Fibroblast of skin of right quadriceps (primary cell): ENCODE results near the gene IQSEC3.
A peak's percentile ranks its signal among the peaks of the same experiment; 100 is the strongest.

Source experiments
- DNase-seq: peaks from one replicate; pipeline ENCODE4 v3.0.0-alpha.2; 2013

IQSEC3 gene

DNA sequence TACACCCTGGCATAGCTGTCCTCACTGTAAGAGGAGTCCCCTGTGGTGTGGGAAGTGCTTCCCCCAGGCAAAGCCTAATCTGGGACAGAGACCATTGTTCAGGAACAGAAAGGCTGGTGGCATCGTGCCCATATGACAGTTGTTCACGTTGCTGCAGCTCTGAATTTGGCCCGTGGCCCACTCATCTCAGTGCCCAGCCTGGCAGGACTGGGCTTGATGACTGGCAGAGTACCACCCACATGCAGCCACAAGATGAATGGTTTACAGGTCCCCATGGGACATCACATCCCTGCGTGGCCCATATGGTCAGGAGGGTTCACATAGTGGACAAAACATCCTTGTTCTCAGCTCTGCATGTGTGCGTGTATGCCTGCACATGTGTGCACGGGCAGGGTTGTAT is 17.5 kb downstream of the IQSEC3 start:
- no peak for DNase-seq

DNA sequence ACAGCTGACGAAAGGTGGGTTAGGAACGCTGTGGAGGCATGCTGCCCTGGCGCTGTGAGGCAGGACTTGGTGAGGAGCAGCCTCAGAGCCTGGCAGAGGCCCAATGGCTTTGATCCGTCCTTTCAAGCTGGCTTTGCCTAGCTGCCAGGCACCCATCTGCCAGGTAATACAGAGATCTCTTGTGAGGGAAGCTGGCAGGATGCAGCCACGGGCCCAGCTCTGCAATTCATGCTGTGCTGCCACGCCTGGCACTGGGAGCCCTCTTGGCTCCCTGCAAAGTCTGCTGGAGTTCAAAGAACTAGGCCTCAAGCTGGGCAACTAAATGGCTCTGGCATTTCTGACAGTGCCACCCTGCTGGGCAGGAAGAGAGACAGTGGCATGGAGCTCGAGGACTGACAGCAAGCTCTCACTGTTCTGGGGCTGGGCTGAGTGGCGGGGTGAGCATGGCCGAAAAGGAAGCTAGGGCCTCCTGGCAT is 18.7 kb downstream of the IQSEC3 start:
- no peak for DNase-seq

DNA sequence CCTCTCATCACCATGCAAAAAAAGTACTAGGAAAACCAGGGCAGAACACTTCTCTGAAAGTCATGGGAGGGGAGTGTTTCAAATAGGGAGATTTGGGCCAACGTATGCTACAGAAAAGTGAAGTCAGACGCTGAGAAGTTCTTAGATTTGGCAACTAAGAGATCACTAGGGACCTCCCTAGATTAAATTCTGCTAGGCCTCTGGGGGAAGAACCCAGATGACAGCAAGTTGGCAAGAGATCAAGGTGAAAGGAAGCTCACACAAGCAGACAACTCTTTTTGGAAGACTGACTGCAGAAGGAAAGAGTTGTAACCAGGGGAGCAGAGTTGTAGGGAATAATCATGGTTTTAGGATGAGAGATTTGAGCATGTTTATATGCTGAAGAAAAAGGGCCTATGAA is 20.7 kb downstream of the IQSEC3 start:
- DNase-seq, result no peak

- DNase-seq, result no peak
Measured at GRCh38 chr12:87856-88255, 21.3 kb downstream of the IQSEC3 start.

DNA sequence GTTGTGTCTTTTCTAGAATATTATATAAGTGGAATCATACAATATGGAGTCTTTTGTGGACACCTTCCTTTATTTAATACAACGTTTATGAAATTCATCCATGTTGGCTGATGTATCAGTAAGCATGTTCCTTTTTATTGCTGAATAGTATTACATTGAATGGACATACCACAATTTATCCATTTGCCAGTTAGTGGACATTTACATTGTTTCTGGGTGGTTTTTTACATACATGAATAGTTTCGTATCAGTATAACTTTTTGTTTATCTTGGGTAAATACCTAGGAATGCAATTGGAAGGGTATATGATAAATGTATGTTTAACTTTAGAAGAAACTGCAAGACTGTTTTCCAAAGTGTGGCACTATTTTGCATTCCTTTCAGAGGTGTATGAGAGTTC is 23.1 kb downstream of the IQSEC3 start:
- DNase-seq, result no peak

DNA sequence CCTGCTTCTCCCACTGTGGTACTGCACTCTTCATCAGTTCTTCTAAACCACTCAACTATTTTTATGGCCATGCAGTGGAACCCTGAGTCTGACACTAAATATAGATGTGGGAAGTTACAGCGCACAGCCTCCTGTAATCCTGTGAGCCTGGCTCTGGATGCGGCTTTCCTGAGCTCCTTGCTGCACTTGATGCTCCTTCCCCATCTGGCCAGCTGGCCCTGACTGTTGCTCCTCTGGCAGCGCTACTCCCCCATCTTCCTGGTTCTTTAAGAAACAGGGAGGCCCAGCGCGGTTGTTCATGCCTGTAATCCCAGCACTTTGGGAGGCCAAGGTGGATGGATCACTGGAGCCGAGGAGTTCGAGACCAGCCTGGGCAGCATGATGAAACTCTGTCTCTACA is 24.6 kb downstream of the IQSEC3 start:
- no peak for DNase-seq

DNA sequence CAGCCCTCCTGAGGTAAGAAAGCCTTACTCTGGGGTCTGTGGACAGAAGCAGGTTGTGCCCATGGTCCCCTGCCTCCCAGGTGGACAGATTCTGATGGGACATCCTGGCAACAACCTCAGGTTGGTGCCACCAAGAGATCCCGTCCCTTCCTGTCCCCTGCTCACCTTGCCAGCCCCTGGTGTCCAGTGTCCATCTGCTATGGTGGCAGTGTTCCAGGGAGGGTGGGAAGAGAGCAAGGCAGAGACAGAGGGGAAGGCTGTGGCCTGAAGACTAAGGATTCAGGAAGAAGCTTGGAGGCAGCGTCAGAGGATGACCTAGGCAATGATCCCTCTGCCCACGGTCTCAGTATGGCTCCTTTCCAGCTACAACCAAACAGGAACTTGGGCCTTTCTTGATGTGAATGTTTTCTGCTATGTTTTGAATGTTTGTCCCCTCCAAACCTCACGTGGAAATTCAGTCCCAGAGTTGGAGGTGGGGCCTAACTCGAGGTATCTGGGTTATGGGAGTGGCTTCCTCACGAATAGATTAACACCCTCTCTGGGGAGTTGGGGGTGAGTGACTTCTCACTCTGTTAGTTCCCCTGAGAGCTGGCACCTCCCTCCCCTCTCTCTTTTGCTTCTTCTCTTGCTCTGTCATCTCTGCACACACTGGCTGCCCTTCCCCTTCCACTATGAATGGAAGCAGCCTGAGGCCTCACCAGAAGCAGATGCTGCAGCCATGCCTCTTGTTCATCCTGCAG is 26.9 kb downstream of the IQSEC3 start:
- no peak for DNase-seq

- DNase-seq, result no peak
Measured at GRCh38 chr12:96543-96942, 30.0 kb downstream of the IQSEC3 start.

DNA sequence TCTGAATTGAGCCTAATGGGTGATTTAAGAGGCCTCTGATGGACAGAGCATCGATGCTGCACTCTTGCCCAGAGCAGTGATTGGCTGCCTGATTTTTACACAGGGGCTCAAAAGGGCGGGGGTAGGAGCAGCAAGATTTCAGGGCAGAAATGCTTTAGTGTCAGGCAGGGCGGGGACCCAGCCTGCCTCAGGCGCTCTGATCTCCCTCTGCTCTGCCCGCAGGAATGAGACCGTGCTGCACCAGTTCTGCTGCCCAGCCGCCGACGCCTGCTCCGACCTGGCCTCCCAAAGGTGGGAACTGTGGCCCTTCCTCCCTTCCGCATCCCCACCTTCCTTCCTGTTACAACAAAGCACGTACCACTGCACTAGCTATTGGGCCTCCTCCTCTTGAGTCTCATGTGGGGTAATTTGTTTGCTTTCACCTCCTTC is 32.4 kb downstream of the IQSEC3 start:
- no peak for DNase-seq

GRCh38 chr12:99605-100004 is 33.0 kb downstream of the IQSEC3 start:
- DNase-seq, result peak; percentile 7

DNA sequence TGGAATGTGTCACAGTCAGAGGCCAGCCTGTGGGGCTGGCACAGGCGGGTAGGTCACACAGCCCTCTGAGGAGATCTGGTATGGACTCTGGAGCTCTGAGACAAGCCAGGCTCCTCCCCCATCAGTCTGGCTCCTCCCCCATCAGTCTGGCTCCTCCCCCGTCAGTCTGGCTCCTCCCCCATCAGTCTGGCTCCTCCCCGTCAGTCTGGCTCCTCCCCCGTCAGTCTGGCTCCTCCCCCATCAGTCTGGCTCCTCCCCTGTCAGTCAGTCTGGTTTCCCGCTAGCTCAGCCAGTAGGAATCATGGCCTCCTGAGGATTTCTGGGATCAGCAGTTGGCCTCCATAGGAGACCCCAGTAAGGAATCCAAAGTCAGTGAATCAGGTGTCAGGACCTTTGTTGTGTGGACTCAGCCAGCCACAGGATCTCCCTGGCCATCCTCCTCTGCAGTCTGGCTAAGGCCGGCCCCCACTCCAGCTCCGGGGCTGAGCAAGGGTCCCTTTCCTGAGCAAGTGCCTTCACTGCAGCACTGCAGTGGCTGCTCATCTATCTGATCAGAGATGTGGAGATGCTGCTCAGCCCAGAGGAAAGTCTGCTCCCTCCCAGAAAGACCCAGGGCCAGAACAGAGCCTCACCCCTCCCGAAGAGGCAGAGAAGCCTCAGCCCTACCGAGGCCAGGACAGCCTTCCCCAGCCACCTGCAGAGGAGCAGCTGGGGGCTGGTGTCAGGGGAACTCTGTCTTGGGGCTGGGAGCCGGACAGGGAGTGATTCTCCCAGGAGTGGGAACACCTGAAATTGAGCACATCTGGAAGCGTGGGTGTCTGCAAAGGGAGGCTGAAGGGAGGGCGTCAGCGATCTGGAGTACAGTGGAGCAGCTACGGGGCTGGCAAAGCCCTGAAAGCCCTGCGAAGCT is 35.7 kb downstream of the IQSEC3 start:
- no peak for DNase-seq

GRCh38 chr12:102879-103168 is 36.3 kb downstream of the IQSEC3 start:
- no peak for DNase-seq

DNA sequence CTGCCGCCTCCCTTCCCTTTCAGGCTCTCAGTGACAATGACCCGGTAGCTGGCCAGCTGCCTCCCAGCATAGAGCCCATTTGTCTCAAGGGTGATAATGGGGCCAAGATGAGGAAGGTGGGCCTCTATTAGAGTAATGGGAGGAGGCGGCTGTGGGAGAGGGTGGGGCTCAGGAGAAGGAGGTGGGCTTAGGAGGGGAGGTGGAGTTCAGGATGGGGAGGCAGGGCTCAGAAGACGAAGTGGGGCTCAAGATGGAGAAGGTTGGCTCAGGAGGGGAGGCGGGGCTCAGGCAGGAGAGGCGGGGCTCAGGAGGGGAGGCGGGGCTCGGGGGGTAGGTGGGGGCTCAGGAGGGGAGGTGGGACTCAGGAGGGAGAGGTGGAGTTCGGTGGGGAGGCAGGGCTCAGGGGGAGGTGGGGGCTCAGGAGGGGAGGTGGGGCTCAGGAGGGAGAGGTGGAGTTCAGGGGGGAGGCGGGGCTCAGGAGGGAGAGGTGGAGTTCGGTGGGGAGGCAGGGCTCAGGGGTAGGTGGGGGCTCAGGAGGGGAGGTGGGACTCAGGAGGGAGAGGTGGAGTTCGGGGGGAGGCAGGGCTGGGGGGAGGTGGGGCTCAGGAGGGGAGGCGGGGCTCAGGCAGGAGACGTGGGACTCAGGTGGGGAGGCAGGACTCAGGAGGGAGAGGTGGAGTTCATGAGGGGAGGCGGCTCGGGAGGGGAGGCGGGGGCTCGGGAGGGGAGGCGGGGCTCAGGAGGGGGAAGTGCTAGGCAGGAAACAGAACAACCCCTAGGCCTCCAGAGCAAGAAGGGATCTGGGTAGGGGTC is 36.8 kb downstream of the IQSEC3 start:
- DNase-seq, result no peak

DNA sequence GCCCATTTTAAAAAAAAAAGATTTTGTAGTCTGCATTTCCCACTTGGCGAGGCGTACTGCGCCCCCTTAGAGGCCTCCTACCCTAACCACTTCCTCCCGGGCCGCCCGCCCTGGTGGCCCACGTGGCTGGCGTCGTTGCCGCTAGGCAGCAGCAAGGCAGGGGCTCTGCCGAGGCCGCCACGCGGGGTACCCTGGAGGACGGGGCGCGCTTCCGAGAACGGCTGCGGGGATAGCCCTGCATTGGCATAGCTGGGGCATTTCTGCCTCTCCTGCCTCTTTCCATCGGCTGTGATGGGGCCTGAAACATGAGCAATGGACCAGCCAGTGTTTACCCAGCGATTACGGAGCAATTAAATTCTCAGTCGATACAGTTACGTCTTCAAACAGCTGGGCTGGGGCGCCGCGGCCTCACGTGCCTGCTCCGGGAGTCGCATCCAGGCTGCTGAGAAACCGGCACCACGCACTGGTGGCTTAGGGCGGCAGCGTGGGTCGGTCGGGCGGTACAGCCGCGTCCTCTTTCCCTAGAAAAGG is 38.0 kb downstream of the IQSEC3 start:
- DNase-seq, result no peak

- no peak for DNase-seq
Measured at GRCh38 chr12:105696-106095, 39.1 kb downstream of the IQSEC3 start.

DNA sequence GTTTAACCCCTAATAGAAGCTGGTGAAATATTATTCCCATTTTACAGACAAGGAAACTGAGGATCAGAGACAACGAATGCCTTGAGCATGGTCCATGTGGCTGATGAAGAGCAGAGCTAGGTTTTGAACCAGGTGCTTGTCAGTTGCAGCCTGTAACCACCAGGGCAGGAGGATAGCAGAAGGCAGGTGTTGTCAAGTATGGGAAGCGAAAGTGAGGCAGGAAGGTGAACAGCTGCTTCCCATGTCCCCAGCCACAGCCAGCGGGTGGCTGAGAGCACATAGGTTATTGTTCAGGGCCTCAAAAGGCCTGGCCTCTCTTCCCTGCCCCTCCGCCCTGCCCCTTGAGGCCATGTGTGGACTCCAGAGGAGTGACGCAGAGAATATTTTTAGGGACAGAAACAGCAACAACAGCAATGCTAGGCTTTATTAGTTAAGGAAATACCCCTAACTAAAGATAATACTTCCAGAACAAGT is 39.6 kb downstream of the IQSEC3 start:
- no peak for DNase-seq

DNA sequence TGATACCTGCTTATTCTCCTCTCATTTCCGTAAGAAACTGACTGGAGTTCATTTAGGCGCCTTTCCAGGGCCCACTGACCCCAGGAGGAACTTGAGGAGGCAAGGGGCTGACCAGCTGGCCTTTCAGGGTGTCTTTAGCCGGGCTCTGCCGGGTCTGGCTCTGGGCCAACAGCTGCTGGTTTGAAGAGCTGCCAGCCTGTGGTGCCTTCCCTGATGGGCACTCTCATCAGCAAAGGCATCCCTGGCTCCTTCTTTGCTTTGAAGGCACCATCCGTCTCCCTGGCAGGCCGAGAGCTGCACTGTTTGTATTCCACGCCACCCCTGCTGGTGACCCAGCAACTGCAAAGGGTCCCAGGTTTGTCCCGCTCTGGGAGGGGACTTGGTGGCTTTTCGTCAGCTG is 42.0 kb downstream of the IQSEC3 start:
- DNase-seq, result no peak

GRCh38 chr12:109446-109845 is 42.9 kb downstream of the IQSEC3 start:
- DNase-seq, result no peak

- DNase-seq, result no peak
Measured at GRCh38 chr12:109872-110271, 43.3 kb downstream of the IQSEC3 start.

DNA sequence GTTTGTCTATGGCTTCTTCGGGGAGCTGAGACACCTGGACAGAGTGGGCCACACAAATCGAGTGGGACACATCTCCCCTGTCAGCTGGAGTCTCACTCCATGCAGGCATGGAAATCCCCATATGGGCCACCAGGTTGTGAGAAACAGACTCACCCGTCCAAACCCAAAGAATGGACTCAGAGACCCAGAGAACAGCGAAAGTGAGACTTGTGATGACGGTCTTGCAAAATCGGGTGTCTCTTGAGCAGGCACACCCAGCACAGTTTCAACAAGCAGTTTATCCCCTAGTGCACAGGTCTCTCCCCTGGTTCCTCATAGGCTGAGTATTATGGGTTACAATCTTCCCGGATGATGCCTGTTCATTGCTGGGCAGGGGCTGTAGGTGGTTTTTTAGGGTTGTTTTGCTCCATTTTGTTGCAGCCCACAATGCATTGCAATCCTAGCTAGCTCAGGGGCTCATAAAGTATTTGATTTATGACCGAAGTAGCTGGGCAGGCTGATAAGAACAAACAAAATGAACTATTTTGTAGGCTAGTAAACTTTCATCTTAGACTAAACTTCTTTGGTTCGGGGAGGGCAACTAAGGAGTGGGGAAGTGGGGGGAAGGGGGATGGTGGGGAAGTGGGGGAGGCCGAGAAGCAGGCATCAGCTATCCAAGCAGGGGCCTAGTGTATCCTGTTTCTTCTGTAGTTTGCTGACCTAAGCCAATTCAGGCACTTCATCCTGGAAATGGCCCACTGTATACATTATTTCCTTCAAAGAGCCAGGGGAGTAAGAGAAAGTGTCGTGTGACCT is 45.3 kb downstream of the IQSEC3 start:
- no peak for DNase-seq

DNA sequence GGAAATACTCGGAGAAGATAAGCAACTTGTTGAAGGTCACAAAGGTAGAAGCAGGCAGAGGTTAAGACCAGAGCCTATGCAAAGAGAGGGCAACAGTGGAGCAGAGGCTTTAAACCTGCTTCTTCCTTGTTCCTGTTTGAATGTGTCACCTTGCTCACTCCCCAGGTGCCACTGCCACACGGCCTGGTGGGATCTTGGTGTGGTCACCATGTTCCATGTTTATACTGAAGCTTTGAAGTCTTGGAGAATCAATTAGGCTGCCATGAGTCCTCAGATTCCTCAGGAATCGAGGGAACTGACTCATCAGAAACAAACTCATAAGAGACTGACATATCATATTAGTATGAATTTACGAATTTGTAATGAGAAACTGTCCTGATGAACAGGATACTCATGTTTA is 46.8 kb downstream of the IQSEC3 start:
- DNase-seq, result no peak

- no peak for DNase-seq
Measured at GRCh38 chr12:114626-115211, 48.2 kb downstream of the IQSEC3 start.
